GM21447 (cell line): ENCODE measurements around the gene COL12A1.

ENCODE experiments used
- ATAC-seq: cut with Tn5 transposase; IDR thresholded peaks from one replicate; pipeline ENCODE4 v1.9.1; 2021; ENCODE audit not compliant: unreplicated experiment

Gene COL12A1

DNA sequence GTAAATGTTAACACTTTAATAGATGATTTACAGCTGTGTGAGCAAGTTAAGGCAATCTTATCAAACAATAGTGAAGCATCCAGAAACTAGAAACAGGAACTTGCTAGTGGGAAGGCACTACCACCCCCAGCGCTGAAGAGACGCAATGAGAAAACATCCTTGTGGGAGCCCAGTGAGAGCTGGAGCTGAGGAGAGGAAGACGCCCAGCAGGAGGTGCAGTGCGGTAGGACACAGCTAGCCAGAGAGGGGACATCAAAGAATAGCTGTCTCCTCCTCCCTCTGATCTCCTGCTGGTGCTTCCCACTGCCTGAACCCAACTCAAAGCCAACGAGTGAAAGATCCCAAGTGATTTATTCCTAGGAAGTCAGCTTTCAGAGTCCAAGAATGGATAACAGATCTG is 140.3 kb downstream of the COL12A1 start:
- ATAC-seq, result no peak

- no peak for ATAC-seq
Observed at GRCh38 chr6:75052491-75052890, 153.4 kb downstream of the COL12A1 start.

GRCh38 chr6:75049308-75049707 is 156.5 kb downstream of the COL12A1 start:
- ATAC-seq, result no peak

DNA sequence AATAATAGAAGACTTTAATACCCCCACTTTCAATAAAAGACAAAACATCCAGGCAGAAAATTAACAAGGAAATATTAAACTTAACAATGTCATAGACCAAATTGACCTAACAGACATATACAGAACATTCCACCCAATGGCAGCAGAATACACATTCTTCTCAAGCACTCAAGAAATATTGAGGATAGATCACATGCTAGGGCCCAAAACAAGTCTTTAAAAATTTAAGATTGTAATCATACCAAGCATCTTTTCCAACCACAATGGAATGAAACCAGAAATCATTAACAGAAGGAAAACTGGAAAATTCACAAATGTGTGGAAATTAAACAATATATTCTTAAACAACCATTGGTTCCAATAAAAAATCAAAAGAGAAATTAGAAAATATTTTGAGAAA is 161.0 kb downstream of the COL12A1 start:
- ATAC-seq, result no peak

DNA sequence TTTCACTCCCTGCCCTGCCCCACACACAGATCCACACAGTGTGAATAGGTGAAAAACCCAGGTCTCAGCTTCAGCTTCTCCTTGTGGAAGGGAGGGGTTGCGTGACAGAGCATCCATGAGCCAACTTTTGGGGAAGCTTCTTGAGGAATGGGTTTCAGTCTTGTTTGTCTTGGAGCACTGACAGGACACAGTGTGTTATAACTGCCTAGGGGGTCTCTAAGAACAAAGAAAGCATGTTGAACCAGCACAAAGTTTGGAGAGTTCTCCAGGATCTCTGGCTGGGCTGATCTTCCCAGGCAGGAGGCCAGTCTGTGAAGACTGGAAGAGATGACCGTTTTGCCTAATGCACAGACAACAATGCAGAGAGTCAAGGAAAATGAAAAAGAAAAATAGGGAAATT is 164.5 kb downstream of the COL12A1 start:
- no peak for ATAC-seq
